ENCODE results near the gene BRPF1.

- TF ChIP-seq CTCF (conservative IDR thresholded peaks at IDR 0.05; ENCODE audit: low read length): no peak
- TF ChIP-seq EZH2phosphoT487 (IDR thresholded peaks at IDR 0.05; ENCODE audit: borderline replicate concordance, low read depth, low read length): no peak
Observed at GRCh38 chr3:9747267-9747666, 15.7 kb downstream of the BRPF1 start.
